Sigmoid colon (tissue), 4 donors: ENCODE measurements around the gene SHC1.

Source experiments
- CTCF ChIP-seq, 4 experiments: fragments of 450-650 bp in 3 of 4; fragments of 200-600 bp in 1 of 4; IDR thresholded peaks; one replicate each; pipeline ENCODE4 v1.5.1; 2016 to 2019; ENCODE audit warnings: antibody characterized with exemption in 4 of 4, mild to moderate bottlenecking in 3 of 4, moderate library complexity in 2 of 4
- EP300 ChIP-seq, 4 donors: sonication (generic); formaldehyde crosslinking; IDR thresholded peaks; one replicate each; pipeline ENCODE4 v1.6.1; 2017; ENCODE audit warnings: antibody characterized with exemption in 4 of 4
- POLR2A ChIP-seq, 2 donors: fragments of 450-650 bp; IDR thresholded peaks; one replicate each; pipeline ENCODE4 v1.6.1; 2016; ENCODE audit warnings: antibody characterized with exemption in 2 of 2, mild to moderate bottlenecking in 2 of 2, moderate library complexity in 2 of 2

DNA sequence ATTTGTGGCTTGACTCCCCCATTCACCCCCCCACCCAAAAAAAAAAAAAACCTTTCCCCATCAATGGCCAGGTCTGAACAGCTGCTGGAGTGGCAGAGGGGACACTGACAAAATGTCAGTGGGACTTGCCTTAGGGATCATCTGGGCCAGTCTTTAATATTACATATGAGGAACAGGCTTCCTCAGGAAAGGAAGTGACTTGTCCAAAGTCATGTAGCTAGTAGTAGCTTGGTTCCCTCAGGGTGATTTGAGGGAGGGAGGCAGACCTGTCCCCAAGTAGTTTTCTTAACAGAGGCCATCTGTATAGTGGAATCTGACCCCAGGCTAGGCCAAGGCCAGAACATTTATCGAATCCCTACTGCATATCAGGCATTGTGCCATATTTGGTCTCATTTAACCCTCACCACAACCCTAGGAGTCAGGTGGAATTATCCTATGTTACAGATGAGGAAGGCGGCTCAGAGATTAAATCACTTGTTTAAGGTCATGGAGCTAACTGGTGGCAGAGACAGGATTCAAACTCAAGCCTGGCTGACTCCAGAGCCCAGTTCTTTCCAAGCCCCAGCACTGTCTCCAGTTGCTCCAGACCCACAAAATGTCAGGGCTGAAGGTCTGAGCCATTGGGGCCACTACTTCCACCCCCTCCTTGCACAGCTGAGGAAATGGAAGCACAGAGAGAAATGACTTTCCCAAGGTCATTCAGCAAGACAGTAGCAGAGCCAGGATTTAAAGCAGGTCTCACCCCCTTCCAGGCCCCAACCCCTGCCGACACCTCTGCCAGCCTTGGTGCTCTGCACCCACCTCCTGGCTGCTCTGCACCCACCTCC is 42.4 kb upstream of the SHC1 start:
- TF ChIP-seq POLR2A (IDR thresholded peaks at IDR 0.05) (no peak), CTCF (IDR thresholded peaks at IDR 0.05) (no peak), EP300 (IDR thresholded peaks at IDR 0.05) (no peak)
